Suprapubic skin (tissue), 3 donors: ENCODE data around the gene GREB1L.

Experiments used
- CTCF ChIP-seq, 2 donors: fragments of 200-600 bp in 1 of 2; fragments of 450-650 bp in 1 of 2; sonication (generic) in 1 of 2; IDR thresholded peaks; one replicate each; pipeline ENCODE4 v1.5.1; 2016 to 2019; ENCODE audit warnings: antibody characterized with exemption in 2 of 2, mild to moderate bottlenecking in 1 of 2, moderate library complexity in 1 of 2
- EP300 ChIP-seq: sonication (generic); formaldehyde crosslinking; IDR thresholded peaks from one replicate; pipeline ENCODE4 v1.6.1; 2017; ENCODE audit warnings: antibody characterized with exemption

GRCh38 chr18:21344860-21345259 lies 102.8 kb downstream of the GREB1L start:
- TF ChIP-seq EP300, result no peak
- TF ChIP-seq CTCF (IDR thresholded peaks at IDR 0.05), result no peak
